Stomach smooth muscle (tissue), 2 donors: ENCODE results near the gene ZNF398.

Experiments
- H3K27ac ChIP-seq: one replicate; pipeline ENCODE4 v1.7.0; 2013; ENCODE audit warnings: mild to moderate bottlenecking, low read length, inconsistent platforms
- H3K27me3 ChIP-seq, 2 donors: one replicate each; pipeline ENCODE4 v1.7.0; 2013; ENCODE audit warnings: low read length in 2 of 2; ENCODE audit not compliant: insufficient read depth in 2 of 2, control insufficient read depth in 1 of 2
- H3K36me3 ChIP-seq, 2 donors: one replicate each; pipeline ENCODE4 v1.7.0; 2013; ENCODE audit warnings: low read length in 2 of 2; ENCODE audit not compliant: control insufficient read depth in 2 of 2, insufficient read depth in 2 of 2
- H3K4me1 ChIP-seq: one replicate; pipeline ENCODE4 v1.7.0; 2013; ENCODE audit warnings: low read length; ENCODE audit not compliant: control insufficient read depth, insufficient read depth
- H3K4me3 ChIP-seq, 2 donors: one replicate each; pipeline ENCODE4 v1.7.0; 2013; ENCODE audit warnings: low read length in 2 of 2
- H3K9ac ChIP-seq, 2 donors: one replicate each; pipeline ENCODE4 v1.7.0; 2013; ENCODE audit warnings: low read length in 2 of 2, mild to moderate bottlenecking in 1 of 2
- H3K9me3 ChIP-seq, 2 donors: one replicate each; pipeline ENCODE4 v1.7.0; 2013; ENCODE audit warnings: low read length in 2 of 2; ENCODE audit not compliant: control insufficient read depth in 2 of 2
- donor health status: healthy.
- donor health status: Pancreatic carcinoma.

Gene ZNF398

GRCh38 chr7:149197675-149198074 lies 50.4 kb downstream of the ZNF398 start:
- H3K36me3 ChIP-seq = peaks cover 27% of the 10 kb centered on the region in 2 donors

GRCh38 chr7:149198161-149198816 lies 51.0 kb downstream of the ZNF398 start:
- no peak overlapping the region for H3K27ac ChIP-seq
- no peaks in the 10 kb centered on the region for H3K9me3 ChIP-seq
- H3K4me3 ChIP-seq = no peak overlapping the region
- H3K27me3 ChIP-seq = no peaks in the 10 kb centered on the region
- peaks cover 15% of the 10 kb centered on the region for H3K4me1 ChIP-seq
- H3K9ac ChIP-seq = no peak overlapping the region
- H3K36me3 ChIP-seq = peaks cover 32 to 33% of the 10 kb centered on the region in 2 donors

More at GRCh38 chr7:149197675-149198074, 50.4 kb downstream of the ZNF398 start:
- H3K9ac ChIP-seq = no peak overlapping the region
- H3K9me3 ChIP-seq = no peaks in the 10 kb centered on the region
- peaks cover 15% of the 10 kb centered on the region for H3K4me1 ChIP-seq
- no peak overlapping the region for H3K27ac ChIP-seq
- no peaks in the 10 kb centered on the region for H3K27me3 ChIP-seq
- H3K4me3 ChIP-seq = no peak overlapping the region

- no peak overlapping the region for H3K9ac ChIP-seq
- H3K27ac ChIP-seq = no peak overlapping the region
- no peak overlapping the region for H3K4me3 ChIP-seq
- no peaks in the 10 kb centered on the region for H3K9me3 ChIP-seq
- peaks cover 15% of the 10 kb centered on the region for H3K4me1 ChIP-seq
- H3K27me3 ChIP-seq = no peaks in the 10 kb centered on the region
- peaks cover 38 to 43% of the 10 kb centered on the region in 2 donors for H3K36me3 ChIP-seq
Observed at GRCh38 chr7:149199234-149199995, 52.2 kb downstream of the ZNF398 start.

GRCh38 chr7:149202831-149203231 lies 55.6 kb downstream of the ZNF398 start:
- Histone ChIP-seq H3K9me3 (no peaks in the 10 kb centered on the region), H3K4me1 (no peaks in the 10 kb centered on the region), H3K27me3 (no peaks in the 10 kb centered on the region), H3K9ac (no peak overlapping the region), H3K4me3 (peak overlapping the region in 1 of 2 donors; percentile 8), H3K36me3 (peaks cover 61 to 68% of the 10 kb centered on the region in 2 donors), H3K27ac (peak overlapping the region; percentile 18)

GRCh38 chr7:149205690-149206381 lies 58.6 kb downstream of the ZNF398 start:
- no peaks in the 10 kb centered on the region for H3K27me3 ChIP-seq
- H3K4me1 ChIP-seq = no peaks in the 10 kb centered on the region
- no peak overlapping the region for H3K27ac ChIP-seq
- H3K9me3 ChIP-seq = no peaks in the 10 kb centered on the region
- peaks cover 62 to 70% of the 10 kb centered on the region in 2 donors for H3K36me3 ChIP-seq
- no peak overlapping the region for H3K4me3 ChIP-seq
- H3K9ac ChIP-seq = no peak overlapping the region

- Histone ChIP-seq H3K9ac (no peak overlapping the region), H3K27ac (no peak overlapping the region), H3K27me3 (no peaks in the 10 kb centered on the region), H3K4me3 (no peak overlapping the region), H3K9me3 (no peaks in the 10 kb centered on the region), H3K36me3 (peaks cover 69 to 75% of the 10 kb centered on the region in 2 donors), H3K4me1 (no peaks in the 10 kb centered on the region)
Observed at GRCh38 chr7:149207324-149208035, 60.2 kb downstream of the ZNF398 start.

- no peaks in the 10 kb centered on the region for H3K9me3 ChIP-seq
- no peak overlapping the region for H3K9ac ChIP-seq
- H3K4me3 ChIP-seq = no peak overlapping the region
- H3K4me1 ChIP-seq = no peaks in the 10 kb centered on the region
- H3K27ac ChIP-seq = no peak overlapping the region
- no peaks in the 10 kb centered on the region for H3K27me3 ChIP-seq
- H3K36me3 ChIP-seq = peaks cover 73 to 77% of the 10 kb centered on the region in 2 donors
Observed at GRCh38 chr7:149209518-149210269, 62.4 kb downstream of the ZNF398 start.

- Histone ChIP-seq H3K9me3 (no peaks in the 10 kb centered on the region), H3K36me3 (peaks cover 77 to 83% of the 10 kb centered on the region in 2 donors), H3K9ac (no peak overlapping the region), H3K27me3 (no peaks in the 10 kb centered on the region), H3K4me1 (no peaks in the 10 kb centered on the region), H3K27ac (no peak overlapping the region), H3K4me3 (no peak overlapping the region)
Observed at GRCh38 chr7:149210551-149210950, 63.3 kb downstream of the ZNF398 start.

GRCh38 chr7:149214020-149214720 lies 66.9 kb downstream of the ZNF398 start:
- Histone ChIP-seq H3K9me3 (no peaks in the 10 kb centered on the region), H3K27ac (no peak overlapping the region), H3K27me3 (no peaks in the 10 kb centered on the region), H3K9ac (no peak overlapping the region), H3K4me1 (peaks cover 2% of the 10 kb centered on the region), H3K36me3 (peaks cover 73 to 75% of the 10 kb centered on the region in 2 donors), H3K4me3 (no peak overlapping the region)
